Lower leg skin (tissue), 4 donors: ENCODE data around the gene TAF4B. TPM values are rescaled to one million over a fixed set of nuclear protein-coding genes. Genes with fewer than 3 reads are reported as not detected.

Experiments used
- DNase-seq, 2 donors: peaks; one replicate each; pipeline ENCODE4 v3.0.0-alpha.2; 2019; ENCODE audit warnings: low spot score in 2 of 2
- H3K4me3 ChIP-seq: fragments of 200-600 bp; sonication (generic); 2 replicates; pipeline ENCODE4 v1.5.1; 2017; ENCODE audit warnings: mild to moderate bottlenecking, low read depth; ENCODE audit not compliant: poor library complexity, severe bottlenecking
- POLR2A ChIP-seq, 2 donors: fragments of 450-650 bp; IDR thresholded peaks; one replicate each; pipeline ENCODE4 v1.6.1; 2016 to 2017; ENCODE audit warnings: antibody characterized with exemption in 2 of 2, mild to moderate bottlenecking in 1 of 2, moderate library complexity in 1 of 2
- WGBS, 2 donors: methylation state at CpG; one replicate each; pipeline ENCODE4 v1.1.5; 2018; 5-methylcytosine and 5-hydroxymethylcytosine counted together
- intact Hi-C: fragments of 100-400 bp; cut with DNase I; formaldehyde crosslinking; loops from one replicate; pipeline ENCODE4 v1.15.0; 2023; ENCODE audit warnings: low total_unique reads
- total RNA-seq, 4 donors: library from RNA; depleted of rRNA; stranded (reverse); fragments of >200 nt; gene quantifications; one replicate each; pipeline ENCODE4 v1.1.0, GENCODE V29; 2016
- TF ChIP-seq, protein P1 (sequence below), 3 donors: fragments of 450-650 bp; IDR thresholded peaks; one replicate each; pipeline ENCODE4 v1.5.1; 2016; ENCODE audit warnings: antibody characterized with exemption in 3 of 3, mild to moderate bottlenecking in 3 of 3, moderate library complexity in 2 of 3

TAF4B gene
- total RNA-seq, 4 donors from 2014 or later: 12.5 to 23.6 (median 17.1) TPM

DNA sequence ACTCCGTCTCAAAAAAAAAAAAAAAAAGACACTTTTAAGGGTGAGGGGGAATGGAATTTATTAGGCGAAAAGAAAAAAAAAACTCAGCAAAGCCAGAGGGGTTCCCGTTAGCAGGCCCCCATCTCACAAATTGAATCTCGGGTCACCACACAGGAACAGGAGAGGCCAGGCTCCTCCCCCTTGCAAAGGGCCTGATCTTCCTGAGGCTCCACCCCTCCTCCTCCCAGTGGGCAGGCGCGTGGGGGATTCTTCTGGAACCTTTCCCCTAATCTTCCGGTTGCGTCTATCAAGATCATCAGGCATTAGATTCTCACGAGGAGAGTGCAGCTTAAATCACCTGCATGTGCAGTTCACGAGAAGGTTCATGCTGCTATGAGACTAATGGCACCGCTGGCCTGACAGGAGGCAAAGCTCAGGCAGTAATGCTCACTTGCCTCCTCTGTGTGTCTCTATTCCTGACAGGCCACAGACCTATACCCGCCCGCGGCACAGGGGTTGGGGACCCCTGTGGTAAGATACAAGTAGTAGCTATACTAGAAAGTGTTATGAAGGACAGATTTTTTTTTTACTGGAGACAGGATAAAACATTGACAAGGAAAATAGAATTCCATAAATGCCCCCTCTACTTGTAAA lies 45.8 kb downstream of the TAF4B start:
- DNase-seq: no peak
- intact Hi-C loops: no loop called here
- no peak overlapping the region for H3K4me3 ChIP-seq
- TF ChIP-seq, protein P1, sequence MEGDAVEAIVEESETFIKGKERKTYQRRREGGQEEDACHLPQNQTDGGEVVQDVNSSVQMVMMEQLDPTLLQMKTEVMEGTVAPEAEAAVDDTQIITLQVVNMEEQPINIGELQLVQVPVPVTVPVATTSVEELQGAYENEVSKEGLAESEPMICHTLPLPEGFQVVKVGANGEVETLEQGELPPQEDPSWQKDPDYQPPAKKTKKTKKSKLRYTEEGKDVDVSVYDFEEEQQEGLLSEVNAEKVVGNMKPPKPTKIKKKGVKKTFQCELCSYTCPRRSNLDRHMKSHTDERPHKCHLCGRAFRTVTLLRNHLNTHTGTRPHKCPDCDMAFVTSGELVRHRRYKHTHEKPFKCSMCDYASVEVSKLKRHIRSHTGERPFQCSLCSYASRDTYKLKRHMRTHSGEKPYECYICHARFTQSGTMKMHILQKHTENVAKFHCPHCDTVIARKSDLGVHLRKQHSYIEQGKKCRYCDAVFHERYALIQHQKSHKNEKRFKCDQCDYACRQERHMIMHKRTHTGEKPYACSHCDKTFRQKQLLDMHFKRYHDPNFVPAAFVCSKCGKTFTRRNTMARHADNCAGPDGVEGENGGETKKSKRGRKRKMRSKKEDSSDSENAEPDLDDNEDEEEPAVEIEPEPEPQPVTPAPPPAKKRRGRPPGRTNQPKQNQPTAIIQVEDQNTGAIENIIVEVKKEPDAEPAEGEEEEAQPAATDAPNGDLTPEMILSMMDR (IDR thresholded peaks at IDR 0.05): no peak
- TF ChIP-seq POLR2A (IDR thresholded peaks at IDR 0.05): no peak
- WGBS, 2 donors: 94 to 96% methylated on average over 14 of the region's 14 CpGs

DNA sequence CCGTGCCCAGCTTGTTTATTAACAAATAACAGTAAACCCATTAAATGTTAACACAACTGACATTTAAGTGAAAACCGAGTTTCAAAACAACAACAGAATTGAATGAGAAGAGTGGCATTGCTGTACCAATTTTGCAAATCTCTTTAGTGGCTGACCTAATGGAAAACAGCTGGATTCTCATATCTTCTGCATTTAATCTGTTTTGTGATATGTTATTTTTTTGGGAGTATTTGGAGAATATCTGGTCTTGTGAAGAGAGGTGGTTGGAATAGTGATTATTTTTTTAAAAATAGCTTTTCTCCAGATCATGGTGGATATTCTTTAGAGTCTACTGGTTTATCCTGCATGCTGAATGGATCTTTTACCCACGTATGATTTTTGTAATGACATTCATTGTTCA lies 51.1 kb downstream of the TAF4B start:
- intact Hi-C loops: no loop called here
- 81 to 83% methylated on average over 3 of the region's 3 CpGs for WGBS, 2 donors
- no peak for DNase-seq
- H3K4me3 ChIP-seq: no peak overlapping the region
- no peak for TF ChIP-seq POLR2A (IDR thresholded peaks at IDR 0.05)
- TF ChIP-seq, protein P1 (IDR thresholded peaks at IDR 0.05): no peak

DNA sequence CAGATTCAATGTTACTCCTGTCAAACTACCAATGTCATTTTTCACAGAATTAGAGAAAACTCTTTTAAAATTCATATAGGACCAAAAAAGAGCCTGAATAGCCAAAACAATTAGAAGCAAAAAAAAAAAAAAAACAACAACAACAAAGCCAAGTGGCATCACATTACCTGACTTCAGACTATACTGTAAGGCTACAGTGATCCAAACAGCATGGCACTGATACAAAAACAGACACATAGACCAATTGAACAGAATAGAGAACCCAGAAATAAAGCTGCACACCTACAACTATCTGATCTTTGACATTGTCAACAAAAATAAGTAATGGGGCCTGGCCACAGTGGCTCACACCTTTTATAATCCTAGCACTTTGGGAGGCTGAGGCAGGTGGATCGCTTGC lies 53.2 kb downstream of the TAF4B start:
- 94 to 100% methylated on average over 1 of the region's 1 CpG for WGBS, 2 donors

DNA sequence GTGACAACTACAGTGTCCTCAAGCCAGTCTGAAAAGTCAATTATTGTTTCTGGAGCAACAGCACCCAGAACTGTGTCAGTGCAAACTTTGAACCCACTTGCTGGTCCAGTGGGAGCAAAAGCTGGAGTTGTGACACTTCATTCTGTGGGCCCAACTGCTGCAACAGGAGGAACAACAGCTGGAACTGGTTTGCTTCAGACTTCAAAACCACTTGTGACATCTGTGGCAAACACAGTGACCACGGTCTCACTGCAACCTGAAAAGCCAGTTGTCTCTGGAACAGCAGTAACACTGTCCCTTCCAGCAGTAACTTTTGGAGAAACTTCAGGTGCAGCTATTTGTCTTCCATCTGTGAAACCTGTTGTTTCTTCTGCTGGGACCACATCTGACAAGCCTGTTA lies 59.8 kb downstream of the TAF4B start:
- no peak overlapping the region for H3K4me3 ChIP-seq
- no peak for TF ChIP-seq POLR2A (IDR thresholded peaks at IDR 0.05)
- TF ChIP-seq, protein P1 (IDR thresholded peaks at IDR 0.05): no peak
- no peak for DNase-seq
- intact Hi-C loops: no loop called here
- 55 to 67% methylated on average over 1 of the region's 1 CpG for WGBS, 2 donors

More for the DNA sequence above, 53.2 kb downstream of the TAF4B start:
- no peak overlapping the region for H3K4me3 ChIP-seq
- no peak for TF ChIP-seq POLR2A (IDR thresholded peaks at IDR 0.05)
- TF ChIP-seq, protein P1 (IDR thresholded peaks at IDR 0.05): no peak
- intact Hi-C loops: no loop called here
- DNase-seq: no peak

DNA sequence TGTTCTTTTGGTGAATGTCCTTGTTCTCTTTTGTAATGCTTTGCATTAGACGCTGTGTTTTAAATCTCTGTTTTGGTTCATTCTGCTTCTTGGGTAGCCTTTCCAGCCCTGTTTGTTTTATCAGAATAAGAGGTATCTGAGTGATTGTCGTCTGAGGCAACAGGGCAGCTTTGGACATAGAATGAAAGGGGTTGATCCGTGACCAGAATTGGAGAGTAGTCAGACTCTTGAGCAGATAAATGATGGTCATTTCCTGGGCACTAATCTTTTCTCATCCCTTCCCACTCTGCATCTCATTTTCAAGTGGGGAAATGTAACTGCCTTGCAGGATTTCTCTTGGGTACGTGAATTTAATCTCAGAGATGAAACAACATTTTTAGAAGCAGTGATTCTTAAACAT lies 61.4 kb downstream of the TAF4B start:
- no peak for DNase-seq
- TF ChIP-seq, protein P1 (IDR thresholded peaks at IDR 0.05): no peak
- no peak for TF ChIP-seq POLR2A (IDR thresholded peaks at IDR 0.05)
- H3K4me3 ChIP-seq: no peak overlapping the region
- intact Hi-C loops: no loop called here
- WGBS, 2 donors: 94 to 95% methylated on average over 4 of the region's 4 CpGs

DNA sequence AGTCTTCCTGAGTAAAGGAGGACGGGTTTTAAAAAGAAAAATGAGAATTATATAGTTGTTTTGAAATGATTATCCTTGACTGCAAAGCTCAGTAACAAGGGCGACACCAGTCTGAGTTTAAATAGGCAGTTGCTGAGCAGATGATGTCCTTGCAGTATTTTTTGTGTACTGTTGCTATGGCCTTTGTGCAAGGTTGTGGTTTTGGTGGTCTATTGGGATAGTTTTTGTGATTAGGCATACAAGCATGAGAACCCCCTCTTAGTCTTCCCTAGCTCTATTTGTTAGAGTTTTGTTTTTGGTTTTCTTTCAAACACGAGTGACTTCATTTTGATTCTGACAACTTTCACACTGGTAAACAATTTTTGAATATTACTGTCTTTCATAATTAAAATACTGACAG lies 64.1 kb downstream of the TAF4B start:
- TF ChIP-seq, protein P1 (IDR thresholded peaks at IDR 0.05): no peak
- no peak for TF ChIP-seq POLR2A (IDR thresholded peaks at IDR 0.05)

More for the DNA sequence above, 64.1 kb downstream of the TAF4B start:
- DNase-seq: no peak
- WGBS, 2 donors: 88 to 89% methylated on average over 3 of the region's 3 CpGs
- H3K4me3 ChIP-seq: no peak overlapping the region
- intact Hi-C loops: no loop called here
